Gastrocnemius medialis (tissue), 4 donors: ENCODE data around the gene BHLHA15. TPM values are rescaled to one million over a fixed set of nuclear protein-coding genes. Genes with fewer than 3 reads are reported as not detected.

Source experiments
- ATAC-seq, 2 donors: fragments of 150-250 bp; one replicate each; pipeline ENCODE4 v1.9.1; 2016
- DNase-seq, 2 donors: peaks; one replicate each; pipeline ENCODE4 v3.0.0-alpha.2; 2019
- H3K27ac ChIP-seq, 4 donors: fragments of 200-600 bp; sonication (generic); 1 replicate in 1 of 4; 2 replicates in 3 of 4; pipeline ENCODE4 v1.5.1; 2016 to 2018; ENCODE audit warnings: mild to moderate bottlenecking in 2 of 4, moderate library complexity in 1 of 4
- H3K27me3 ChIP-seq, 3 donors: fragments of 200-600 bp; sonication (generic) in 2 of 3; 1 replicate in 1 of 3; 2 replicates in 2 of 3; pipeline versions ENCODE4 v1.5.1 to v1.6.0; 2016 to 2019; ENCODE audit warnings: mild to moderate bottlenecking in 1 of 3, moderate library complexity in 1 of 3
- H3K36me3 ChIP-seq, 2 donors: fragments of 200-600 bp; sonication (generic) in 1 of 2; one replicate each; pipeline ENCODE4 v1.5.1; 2017 to 2018
- H3K4me1 ChIP-seq, 2 donors: fragments of 200-600 bp; sonication (generic) in 1 of 2; one replicate each; pipeline ENCODE4 v1.5.1; 2016 to 2017; ENCODE audit warnings: mild to moderate bottlenecking in 2 of 2
- H3K4me3 ChIP-seq, 4 donors: fragments of 200-600 bp; sonication (generic) in 3 of 4; 1 replicate in 1 of 4; 2 replicates in 3 of 4; pipeline ENCODE4 v1.5.1; 2016 to 2019; ENCODE audit warnings: mild to moderate bottlenecking in 2 of 4
- H3K9me3 ChIP-seq, 3 donors: fragments of 200-600 bp; sonication (generic) in 2 of 3; 1 replicate in 1 of 3; 2 replicates in 2 of 3; pipeline ENCODE4 v1.5.1; 2016 to 2019
- POLR2A ChIP-seq, 2 donors: fragments of 450-650 bp; IDR thresholded peaks; one replicate each; pipeline ENCODE4 v1.6.1; 2017; ENCODE audit warnings: antibody characterized with exemption in 2 of 2, mild to moderate bottlenecking in 2 of 2, moderate library complexity in 2 of 2
- in situ Hi-C, 4 donors: fragments of 200-750 bp; cut with MboI; loops; one replicate each; pipeline versions ENCODE4 v1.15.0 to v1.8.0; 2017; ENCODE audit warnings: low sequenced_read_pairs in 4 of 4
- intact Hi-C: fragments of 100-400 bp; cut with DNase I; formaldehyde crosslinking; loops from one replicate; pipeline ENCODE4 v1.15.1; 2023; ENCODE audit warnings: low total_unique reads
- total RNA-seq, 4 donors: library from RNA; depleted of rRNA; stranded (reverse); fragments of >200 nt; gene quantifications; one replicate each; pipeline versions ENCODE4 v1.1.0 to v1.2.3, GENCODE V29; 2016
- TF ChIP-seq, protein P1 (sequence below), 5 experiments: fragments of 450-650 bp in 3 of 5; fragments of 200-600 bp in 2 of 5; sonication (generic) in 2 of 5; IDR thresholded peaks in 4 of 5; conservative IDR thresholded peaks in 1 of 5; 1 replicate in 4 of 5; 2 replicates in 1 of 5; pipeline ENCODE4 v1.5.1; 2016 to 2019; ENCODE audit warnings: antibody characterized with exemption in 5 of 5, mild to moderate bottlenecking in 3 of 5, moderate library complexity in 3 of 5

BHLHA15 gene
- total RNA-seq, 4 donors from 2014 or later: 1.6 to 2.1 (median 1.8) TPM; not detected in 1

GRCh38 chr7:98180751-98181150 is 30.5 kb upstream of the BHLHA15 start:
- Histone ChIP-seq H3K4me1 (peaks cover 23 to 24% of the 10 kb centered on the region in 2 donors), H3K4me3 (peak overlapping the region in 2 of 4 donors; percentile 36 to 41), H3K36me3 (no peaks in the 10 kb centered on the region), H3K27ac (peak overlapping the region in 1 of 4 donors; percentile 91), H3K27me3 (no peaks in the 10 kb centered on the region), H3K9me3 (no peaks in the 10 kb centered on the region)
- no peak for TF ChIP-seq POLR2A (IDR thresholded peaks at IDR 0.05)
- TF ChIP-seq, protein P1, sequence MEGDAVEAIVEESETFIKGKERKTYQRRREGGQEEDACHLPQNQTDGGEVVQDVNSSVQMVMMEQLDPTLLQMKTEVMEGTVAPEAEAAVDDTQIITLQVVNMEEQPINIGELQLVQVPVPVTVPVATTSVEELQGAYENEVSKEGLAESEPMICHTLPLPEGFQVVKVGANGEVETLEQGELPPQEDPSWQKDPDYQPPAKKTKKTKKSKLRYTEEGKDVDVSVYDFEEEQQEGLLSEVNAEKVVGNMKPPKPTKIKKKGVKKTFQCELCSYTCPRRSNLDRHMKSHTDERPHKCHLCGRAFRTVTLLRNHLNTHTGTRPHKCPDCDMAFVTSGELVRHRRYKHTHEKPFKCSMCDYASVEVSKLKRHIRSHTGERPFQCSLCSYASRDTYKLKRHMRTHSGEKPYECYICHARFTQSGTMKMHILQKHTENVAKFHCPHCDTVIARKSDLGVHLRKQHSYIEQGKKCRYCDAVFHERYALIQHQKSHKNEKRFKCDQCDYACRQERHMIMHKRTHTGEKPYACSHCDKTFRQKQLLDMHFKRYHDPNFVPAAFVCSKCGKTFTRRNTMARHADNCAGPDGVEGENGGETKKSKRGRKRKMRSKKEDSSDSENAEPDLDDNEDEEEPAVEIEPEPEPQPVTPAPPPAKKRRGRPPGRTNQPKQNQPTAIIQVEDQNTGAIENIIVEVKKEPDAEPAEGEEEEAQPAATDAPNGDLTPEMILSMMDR (IDR thresholded peaks at IDR 0.05 in 4 of 5, conservative IDR thresholded peaks at IDR 0.05 in 1 of 5): no peak
- in situ Hi-C loops (no loop called here), intact Hi-C loops (no loop called here)
- no peak for DNase-seq
- ATAC-seq: no peak

DNA sequence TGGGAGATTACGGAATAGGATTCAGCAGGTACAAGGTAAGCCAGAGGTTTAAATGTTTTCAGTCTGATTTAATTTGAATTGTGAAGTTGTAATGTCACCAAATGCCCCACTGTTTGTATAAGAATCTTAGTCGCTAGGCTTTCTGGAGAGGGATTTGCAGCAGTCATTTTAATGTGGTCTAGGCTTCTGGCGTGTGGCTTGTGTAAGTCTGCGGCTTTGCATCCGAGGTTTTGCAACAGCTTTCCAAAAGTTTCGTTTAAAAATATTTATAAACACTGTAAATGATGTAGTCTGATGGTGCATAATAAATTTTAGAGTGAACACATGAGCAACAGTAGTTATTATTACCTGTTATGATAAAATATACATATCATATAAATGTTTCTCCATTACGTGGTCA is 26.1 kb upstream of the BHLHA15 start:
- intact Hi-C loops: no loop called here

DNA sequence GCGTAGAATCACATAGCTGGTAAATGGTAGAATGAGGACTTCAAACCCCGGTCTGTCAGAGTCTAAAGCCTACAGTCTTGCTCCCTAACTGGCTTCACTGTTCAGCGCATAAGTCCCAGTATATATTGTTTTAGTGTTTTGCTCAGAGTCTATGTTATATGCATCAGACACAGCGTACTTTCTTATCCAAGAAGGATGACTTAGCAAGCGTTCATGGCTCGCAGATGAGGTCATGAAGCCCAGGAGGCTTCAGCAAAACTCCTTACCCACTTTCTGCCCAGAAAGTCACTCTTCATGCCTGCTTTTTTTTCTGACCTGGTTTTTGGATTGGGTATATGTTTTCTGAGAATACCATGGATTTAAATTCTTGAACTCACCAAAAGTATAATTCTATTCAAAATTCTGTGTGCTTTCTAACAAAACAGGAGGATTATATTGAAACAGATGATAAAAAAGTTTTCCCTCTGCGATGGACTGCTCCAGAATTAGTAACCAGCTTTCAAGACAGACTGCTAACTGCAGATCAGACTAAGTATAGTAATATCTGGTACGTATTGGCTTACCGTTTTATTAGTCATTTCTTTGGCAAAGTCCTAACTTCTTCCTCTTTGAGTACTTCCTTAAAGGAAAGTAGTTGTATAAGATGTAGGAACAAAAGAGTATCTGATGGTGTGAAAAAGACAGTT is 24.6 kb upstream of the BHLHA15 start:
- H3K4me3 ChIP-seq: peak overlapping the region in 1 of 4 donors; percentile 11
- H3K27ac ChIP-seq: peak overlapping the region; percentile 71 to 84 (median 74)
- peaks cover 12 to 14% of the 10 kb centered on the region in 2 donors for H3K4me1 ChIP-seq
- intact Hi-C loops: no loop called here
- peaks cover 0 to 4% of the 10 kb centered on the region in 2 donors for H3K36me3 ChIP-seq
- ATAC-seq (peak; percentile 73 to 84), DNase-seq (no peak)
- in situ Hi-C loops: no loop called here
- no peak for TF ChIP-seq POLR2A (IDR thresholded peaks at IDR 0.05)
- TF ChIP-seq, protein P1 (IDR thresholded peaks at IDR 0.05 in 4 of 5, conservative IDR thresholded peaks at IDR 0.05 in 1 of 5): no peak
- H3K9me3 ChIP-seq: no peaks in the 10 kb centered on the region
- H3K27me3 ChIP-seq: no peaks in the 10 kb centered on the region

More for the DNA sequence above, 26.1 kb upstream of the BHLHA15 start:
- in situ Hi-C loops: no loop called here
- peaks cover 12 to 14% of the 10 kb centered on the region in 2 donors for H3K4me1 ChIP-seq
- no peaks in the 10 kb centered on the region for H3K27me3 ChIP-seq
- DNase-seq: no peak
- ATAC-seq: no peak
- TF ChIP-seq POLR2A (IDR thresholded peaks at IDR 0.05): no peak
- TF ChIP-seq, protein P1 (IDR thresholded peaks at IDR 0.05 in 4 of 5, conservative IDR thresholded peaks at IDR 0.05 in 1 of 5): no peak
- H3K27ac ChIP-seq: no peak overlapping the region
- no peaks in the 10 kb centered on the region for H3K36me3 ChIP-seq
- H3K4me3 ChIP-seq: no peak overlapping the region
- no peaks in the 10 kb centered on the region for H3K9me3 ChIP-seq

DNA sequence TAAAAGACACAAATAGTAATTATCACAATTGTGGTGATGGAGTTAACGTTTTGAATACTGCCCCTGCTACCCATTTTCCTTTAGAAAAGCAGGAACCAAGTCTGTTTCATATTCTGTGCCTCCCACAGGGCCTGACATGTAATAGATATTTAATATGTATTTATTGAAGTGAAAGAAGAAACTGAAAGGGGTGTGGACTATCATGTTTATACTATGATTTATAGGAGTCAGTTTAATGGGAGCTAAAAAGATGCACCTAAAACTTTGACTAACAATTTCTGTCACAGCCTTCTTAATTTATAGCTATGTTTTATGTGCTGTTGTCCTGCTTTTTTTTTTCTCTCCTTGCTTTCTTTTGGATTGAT is 24.1 kb upstream of the BHLHA15 start:
- intact Hi-C loops (no loop called here), in situ Hi-C loops (no loop called here)
- ATAC-seq (peak in 1 of 2 donors; percentile 74), DNase-seq (no peak)
- no peak for TF ChIP-seq POLR2A (IDR thresholded peaks at IDR 0.05)
- TF ChIP-seq, protein P1 (IDR thresholded peaks at IDR 0.05 in 4 of 5, conservative IDR thresholded peaks at IDR 0.05 in 1 of 5): no peak
- no peaks in the 10 kb centered on the region for H3K27me3 ChIP-seq
- H3K4me3 ChIP-seq: no peak overlapping the region
- peak overlapping the region; percentile 71 to 84 (median 74) for H3K27ac ChIP-seq
- H3K9me3 ChIP-seq: no peaks in the 10 kb centered on the region
- H3K4me1 ChIP-seq: peaks cover 12 to 14% of the 10 kb centered on the region in 2 donors
- H3K36me3 ChIP-seq: peaks cover 0 to 9% of the 10 kb centered on the region in 2 donors
